H9 (cell line): ENCODE data around the gene RMC1. TPM values are rescaled to one million over a fixed set of nuclear protein-coding genes. Genes with fewer than 3 reads are reported as not detected.

Source experiments
- DNase-seq: peaks from one replicate; pipeline ENCODE4 v3.0.0-alpha.2; 2017
- H2AFZ ChIP-seq: one replicate; pipeline ENCODE4 v1.6.1; 2013; ENCODE audit warnings: mild to moderate bottlenecking, low read length, control low read depth, moderate library complexity
- H2AK5ac ChIP-seq: 2 replicates; pipeline ENCODE4 v1.6.1; 2013; ENCODE audit warnings: low read length, control low read depth, mixed read lengths; ENCODE audit not compliant: insufficient read length
- H2BK120ac ChIP-seq: one replicate; pipeline ENCODE4 v1.6.1; 2013; ENCODE audit warnings: low read depth, mild to moderate bottlenecking, low read length, control low read depth, inconsistent platforms; ENCODE audit not compliant: poor library complexity, severe bottlenecking
- H2BK12ac ChIP-seq: 2 replicates; pipeline ENCODE4 v1.6.1; 2013; ENCODE audit warnings: low read length, control low read depth, mixed read lengths, low read depth; ENCODE audit not compliant: insufficient read length
- H2BK15ac ChIP-seq: 2 replicates; pipeline ENCODE4 v1.6.1; 2013; ENCODE audit warnings: low read depth, low read length, control low read depth
- H2BK20ac ChIP-seq: one replicate; pipeline ENCODE4 v1.6.1; 2013; ENCODE audit warnings: low read depth, mild to moderate bottlenecking, low read length, control low read depth, inconsistent platforms; ENCODE audit not compliant: poor library complexity, severe bottlenecking
- H2BK5ac ChIP-seq: 2 replicates; pipeline ENCODE4 v1.6.1; 2013; ENCODE audit warnings: low read length, control low read depth, mixed read lengths; ENCODE audit not compliant: insufficient read length
- H3K14ac ChIP-seq: 2 replicates; pipeline ENCODE4 v1.6.1; 2013; ENCODE audit warnings: low read length, control low read depth; ENCODE audit not compliant: insufficient read depth
- H3K18ac ChIP-seq: 2 replicates; pipeline ENCODE4 v1.6.1; 2013; ENCODE audit warnings: low read depth, mild to moderate bottlenecking, mixed read lengths, low read length, control low read depth; ENCODE audit not compliant: insufficient read length
- H3K23ac ChIP-seq: 2 replicates; pipeline ENCODE4 v1.6.1; 2013; ENCODE audit warnings: low read length, control low read depth, mixed read lengths, low read depth; ENCODE audit not compliant: insufficient read length
- H3K23me2 ChIP-seq: 2 replicates; pipeline ENCODE4 v1.6.1; 2013; ENCODE audit warnings: low read depth, mild to moderate bottlenecking, mixed read lengths, low read length, control low read depth; ENCODE audit not compliant: insufficient read length, poor library complexity, severe bottlenecking
- H3K27ac ChIP-seq: 2 replicates; pipeline ENCODE4 v1.5.1; 2013; ENCODE audit warnings: low read length, control low read depth, mixed read lengths, low read depth; ENCODE audit not compliant: insufficient read length
- H3K27me3 ChIP-seq: 2 replicates; pipeline ENCODE4 v1.6.1; 2013; ENCODE audit warnings: low read length, control low read depth, inconsistent platforms; ENCODE audit not compliant: insufficient read depth
- H3K4ac ChIP-seq: 2 replicates; pipeline ENCODE4 v1.6.1; 2013; ENCODE audit warnings: low read depth, mild to moderate bottlenecking, control low read depth, inconsistent platforms, low read length, moderate library complexity
- H3K4me1 ChIP-seq: 2 replicates; pipeline ENCODE4 v1.6.1; 2013; ENCODE audit warnings: low read length, control low read depth, inconsistent platforms; ENCODE audit not compliant: insufficient read depth
- H3K4me2 ChIP-seq: 2 replicates; pipeline ENCODE4 v1.6.1; 2013; ENCODE audit warnings: low read length, control low read depth, mixed read lengths; ENCODE audit not compliant: insufficient read length, insufficient read depth
- H3K56ac ChIP-seq: 2 replicates; pipeline ENCODE4 v1.6.1; 2013; ENCODE audit warnings: low read depth, mild to moderate bottlenecking, mixed read lengths, low read length, control low read depth; ENCODE audit not compliant: insufficient read length
- H3K79me1 ChIP-seq: 2 replicates; pipeline ENCODE4 v1.6.1; 2013; ENCODE audit warnings: low read depth, mild to moderate bottlenecking, moderate library complexity, low read length, control low read depth, inconsistent platforms; ENCODE audit not compliant: insufficient read depth, poor library complexity, severe bottlenecking
- H3K79me2 ChIP-seq: 2 replicates; pipeline ENCODE4 v1.6.1; 2013; ENCODE audit warnings: low read length, control low read depth, inconsistent platforms; ENCODE audit not compliant: insufficient read depth
- H3K9ac ChIP-seq: 2 replicates; pipeline ENCODE4 v1.6.1; 2013; ENCODE audit warnings: low read length, control low read depth, mixed read lengths; ENCODE audit not compliant: insufficient read length; ENCODE audit errors: extremely low read depth
- H3K9me3 ChIP-seq: one replicate; pipeline ENCODE4 v1.6.1; 2013; ENCODE audit warnings: low read depth, low read length, inconsistent platforms; ENCODE audit not compliant: control insufficient read depth
- H3T11ph ChIP-seq: one replicate; pipeline ENCODE4 v1.6.1; 2013; ENCODE audit warnings: mild to moderate bottlenecking, low read length, control low read depth, inconsistent platforms
- H4K20me1 ChIP-seq: one replicate; pipeline ENCODE4 v1.6.1; 2013; ENCODE audit not compliant: control insufficient read depth, insufficient read length, insufficient read depth
- H4K5ac ChIP-seq: 2 replicates; pipeline ENCODE4 v1.6.1; 2013; ENCODE audit warnings: low read depth, mild to moderate bottlenecking, mixed read lengths, low read length, control low read depth; ENCODE audit not compliant: insufficient read length
- H4K8ac ChIP-seq: replicated peaks from 2 replicates; pipeline ENCODE4 v1.6.1; 2013; ENCODE audit warnings: low read length, control low read depth, mixed read lengths, low read depth; ENCODE audit not compliant: insufficient read length
- H4K91ac ChIP-seq: 2 replicates; pipeline ENCODE4 v1.6.1; 2013; ENCODE audit warnings: low read depth, mild to moderate bottlenecking, moderate library complexity, mixed read lengths, low read length, control low read depth; ENCODE audit not compliant: insufficient read length
- H3K27ac Mint-ChIP-seq, 3 experiments: 2 replicates in 2 of 3; 3 replicates in 1 of 3; pipeline ENCODE4 v1.8.0; 2020 to 2021; ENCODE audit warnings: mixed read lengths in 3 of 3, mild to moderate bottlenecking in 1 of 3, moderate library complexity in 1 of 3
- H3K27me3 Mint-ChIP-seq: 2 replicates; pipeline ENCODE4 v1.8.0; 2021; ENCODE audit warnings: low read depth, mild to moderate bottlenecking, moderate library complexity, mixed read lengths
- H3K36me3 Mint-ChIP-seq, 3 experiments: 2 replicates in 2 of 3; 3 replicates in 1 of 3; pipeline ENCODE4 v1.8.0; 2020 to 2021; ENCODE audit warnings: low read depth in 3 of 3, mixed read lengths in 3 of 3; ENCODE audit not compliant: insufficient read depth in 1 of 3
- H3K4me1 Mint-ChIP-seq, 2 experiments: 2 replicates each; pipeline ENCODE4 v1.8.0; 2020; ENCODE audit warnings: mixed read lengths in 2 of 2
- H3K4me3 Mint-ChIP-seq, 2 experiments: 2 replicates in 1 of 2; 3 replicates in 1 of 2; pipeline ENCODE4 v1.8.0; 2020 to 2021; ENCODE audit warnings: mild to moderate bottlenecking in 2 of 2, mixed read lengths in 2 of 2, moderate library complexity in 1 of 2
- H3K9me3 Mint-ChIP-seq, 2 experiments: 2 replicates in 1 of 2; 3 replicates in 1 of 2; pipeline ENCODE4 v1.8.0; 2020; ENCODE audit warnings: mild to moderate bottlenecking in 2 of 2, mixed read lengths in 2 of 2, moderate library complexity in 1 of 2
- WGBS: extraction: QIAGEN DNeasy Blood & Tissue Kit; methylation state at CpG from one replicate; pipeline ENCODE4 v1.1.7; 2013; ENCODE audit warnings: missing lambda C conversion rate, low lambda C conversion rate, mixed read lengths; ENCODE audit not compliant: insufficient read length; ENCODE audit errors: extremely low coverage; 5-methylcytosine and 5-hydroxymethylcytosine counted together
- total RNA-seq: library from RNA; stranded (reverse); gene quantifications from 2 replicates; pipeline ENCODE4 v1.2.1, GENCODE V29; 2021
- TF ChIP-seq, protein P1 (sequence below): fragments of 200-600 bp; sonication (generic); conservative IDR thresholded peaks from 3 replicates; pipeline ENCODE4 v1.8.0; 2021; ENCODE audit warnings: antibody characterized with exemption, mild to moderate bottlenecking

The RMC1 gene
- total RNA-seq, 1 experiment from 2014 or later, result 21.3 TPM

DNA sequence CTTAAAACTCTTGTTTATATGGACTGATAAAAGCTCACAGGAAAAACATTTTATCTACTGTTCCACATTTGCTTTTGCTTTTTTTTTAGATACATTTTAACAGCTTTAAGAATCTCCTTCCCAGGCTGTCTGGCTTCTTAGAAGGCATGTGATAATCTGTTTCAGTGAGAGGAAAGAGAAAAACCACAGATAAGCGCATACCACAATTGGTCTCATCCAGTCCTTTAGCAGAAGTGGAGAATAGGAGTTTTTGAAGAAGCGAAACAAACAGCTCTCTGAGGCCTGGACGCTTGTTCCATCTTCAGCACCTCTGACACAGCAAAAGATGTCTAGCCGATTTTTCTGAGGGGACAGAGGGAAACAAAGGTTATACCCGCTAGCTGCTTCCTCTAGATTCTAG is 37.6 kb downstream of the RMC1 start:
- Histone ChIP-seq H2AK5ac (no peak overlapping the region), H2AFZ (no peak overlapping the region), H4K91ac (no peak overlapping the region), H2BK20ac (no peak overlapping the region), H4K20me1 (no peaks in the 10 kb centered on the region), H3K56ac (no peak overlapping the region), H4K8ac (no peak overlapping the region), H2BK5ac (no peak overlapping the region), H3K23ac (no peak overlapping the region), H3T11ph (no peak overlapping the region), H3K27ac (no peak overlapping the region), H3K79me1 (no peaks in the 10 kb centered on the region), H3K27me3 (no peaks in the 10 kb centered on the region), H4K5ac (no peak overlapping the region), H3K4me2 (no peak overlapping the region), H3K4me1 (no peaks in the 10 kb centered on the region), H3K4ac (no peak overlapping the region), H2BK120ac (no peak overlapping the region), H3K23me2 (no peaks in the 10 kb centered on the region), H3K79me2 (no peaks in the 10 kb centered on the region), H2BK12ac (no peak overlapping the region), H3K14ac (no peak overlapping the region), H3K9me3 (no peaks in the 10 kb centered on the region), H3K18ac (no peak overlapping the region), H2BK15ac (no peak overlapping the region), H3K9ac (no peak overlapping the region)
- Mint-ChIP-seq H3K4me1 (no peaks in the 10 kb centered on the region), H3K4me3 (no peak overlapping the region), H3K9me3 (no peaks in the 10 kb centered on the region), H3K27me3 (no peaks in the 10 kb centered on the region), H3K36me3 (peaks cover 24 to 85% (median 70%) of the 10 kb centered on the region in 3 experiments; a peak in 6 of 7 replicates), H3K27ac (no peak overlapping the region)
- WGBS, result no CpG with 5 or more reads among the region's 5 CpGs
- no peak for DNase-seq
- TF ChIP-seq, protein P1, sequence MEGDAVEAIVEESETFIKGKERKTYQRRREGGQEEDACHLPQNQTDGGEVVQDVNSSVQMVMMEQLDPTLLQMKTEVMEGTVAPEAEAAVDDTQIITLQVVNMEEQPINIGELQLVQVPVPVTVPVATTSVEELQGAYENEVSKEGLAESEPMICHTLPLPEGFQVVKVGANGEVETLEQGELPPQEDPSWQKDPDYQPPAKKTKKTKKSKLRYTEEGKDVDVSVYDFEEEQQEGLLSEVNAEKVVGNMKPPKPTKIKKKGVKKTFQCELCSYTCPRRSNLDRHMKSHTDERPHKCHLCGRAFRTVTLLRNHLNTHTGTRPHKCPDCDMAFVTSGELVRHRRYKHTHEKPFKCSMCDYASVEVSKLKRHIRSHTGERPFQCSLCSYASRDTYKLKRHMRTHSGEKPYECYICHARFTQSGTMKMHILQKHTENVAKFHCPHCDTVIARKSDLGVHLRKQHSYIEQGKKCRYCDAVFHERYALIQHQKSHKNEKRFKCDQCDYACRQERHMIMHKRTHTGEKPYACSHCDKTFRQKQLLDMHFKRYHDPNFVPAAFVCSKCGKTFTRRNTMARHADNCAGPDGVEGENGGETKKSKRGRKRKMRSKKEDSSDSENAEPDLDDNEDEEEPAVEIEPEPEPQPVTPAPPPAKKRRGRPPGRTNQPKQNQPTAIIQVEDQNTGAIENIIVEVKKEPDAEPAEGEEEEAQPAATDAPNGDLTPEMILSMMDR, result no peak
